NCI-H1048 (cell line): ENCODE results near the gene GPD1L.
"Not testable (repeated sequence)": the region's sequence is repeated elsewhere in the genome, so short reads cannot be mapped to it uniquely, and the experiment has no call there.

Source experiments
- DNase-seq: peaks from one replicate; lab custom pipeline; 2025; lab: John Stamatoyannopoulos, UW

GPD1L gene

DNA sequence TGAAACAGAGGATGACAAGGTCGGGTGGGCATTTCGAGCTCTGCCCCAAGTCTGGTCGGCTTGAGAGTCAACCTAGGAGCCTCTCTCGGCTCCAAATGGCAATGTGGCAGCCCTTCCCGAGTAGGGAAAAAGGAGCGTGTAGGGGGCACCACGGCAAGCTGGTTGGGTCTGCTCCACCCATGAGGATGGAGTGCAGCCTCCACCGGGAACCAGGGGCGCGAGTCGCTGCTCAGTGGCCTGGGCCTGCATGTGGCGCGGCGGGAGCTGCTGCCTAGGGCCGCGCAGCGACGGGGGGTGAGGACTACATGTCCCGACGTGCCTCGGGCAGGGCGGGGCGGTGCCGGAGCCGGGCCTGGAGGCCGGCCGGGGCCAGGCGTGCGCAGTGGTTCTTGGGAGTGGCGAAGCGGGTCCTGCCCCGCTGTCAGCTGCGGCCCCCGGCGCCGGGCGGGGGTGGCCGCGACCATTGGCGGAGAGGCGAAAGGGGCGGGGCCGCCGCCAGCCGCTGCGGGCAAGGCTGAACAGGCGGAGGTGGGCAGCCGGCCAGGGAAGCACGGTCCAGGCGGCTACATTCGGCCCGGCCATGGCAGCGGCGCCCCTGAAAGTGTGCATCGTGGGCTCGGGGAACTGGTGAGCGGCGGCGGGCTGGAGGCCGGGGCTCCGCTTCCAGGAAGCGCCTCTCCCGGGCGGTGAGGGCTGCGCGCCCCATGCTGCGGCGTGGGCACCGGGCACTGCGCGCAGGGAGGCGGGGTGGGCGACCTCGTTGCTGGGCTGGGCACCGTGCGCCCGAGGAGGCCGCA, at the start of gene GPD1L:
TSS of gene GPD1L (plus strand) at position 489 of the 797 bp plus-strand sequence. CDS start at position 581, 92 bp downstream.
- peak; percentile 90 for DNase-seq

DNA sequence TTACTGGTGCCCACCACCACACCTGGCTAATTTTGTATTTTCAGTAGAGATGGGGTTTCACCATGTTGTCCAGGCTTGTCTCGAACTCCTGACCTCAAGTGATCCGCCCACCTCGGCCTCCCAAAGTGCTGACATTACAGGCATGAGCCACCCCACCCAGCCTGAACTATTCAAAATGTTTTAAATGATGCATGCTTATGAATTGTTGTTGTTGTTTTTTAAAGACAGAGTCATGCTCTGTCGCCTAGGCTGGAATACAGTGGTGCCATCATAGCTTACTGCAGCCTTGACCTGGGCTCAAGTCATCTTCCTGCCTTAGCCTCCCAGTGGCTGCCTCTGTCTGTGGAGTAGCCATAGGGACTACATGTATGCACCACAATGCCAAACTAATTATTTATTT, 48.0 kb upstream of the GPD1L start:
- not testable (repeated sequence) for DNase-seq

DNA sequence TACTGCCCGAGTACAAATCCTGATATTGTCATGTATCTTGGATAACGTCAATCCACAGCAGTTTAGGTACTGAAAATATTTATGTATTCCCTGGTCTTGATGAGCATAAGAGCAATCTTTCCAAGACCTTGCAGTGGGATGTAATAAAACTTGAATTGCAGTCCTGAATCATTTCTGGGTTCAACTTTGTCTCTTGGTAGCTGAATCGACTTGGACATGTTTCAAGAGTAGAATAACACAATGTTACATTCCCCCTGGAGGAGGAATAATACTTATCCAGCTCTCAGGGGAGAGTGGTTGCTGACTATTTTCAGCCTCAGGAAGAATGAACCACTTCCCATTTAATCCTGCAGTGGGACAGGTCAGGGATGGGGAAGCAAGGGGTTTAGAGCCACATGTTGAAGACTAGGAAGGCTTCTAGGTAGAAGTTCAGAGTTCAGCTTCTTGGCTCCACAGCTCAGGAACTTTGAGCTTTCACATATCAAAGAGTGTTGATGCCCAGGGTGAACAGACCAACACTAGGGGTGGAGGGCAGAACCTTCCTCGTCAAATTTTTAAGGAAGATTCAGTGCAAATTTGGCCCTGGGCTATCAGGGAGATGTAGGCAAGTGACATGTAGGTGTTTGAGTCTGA, 43.4 kb upstream of the GPD1L start:
- DNase-seq = no peak

DNA sequence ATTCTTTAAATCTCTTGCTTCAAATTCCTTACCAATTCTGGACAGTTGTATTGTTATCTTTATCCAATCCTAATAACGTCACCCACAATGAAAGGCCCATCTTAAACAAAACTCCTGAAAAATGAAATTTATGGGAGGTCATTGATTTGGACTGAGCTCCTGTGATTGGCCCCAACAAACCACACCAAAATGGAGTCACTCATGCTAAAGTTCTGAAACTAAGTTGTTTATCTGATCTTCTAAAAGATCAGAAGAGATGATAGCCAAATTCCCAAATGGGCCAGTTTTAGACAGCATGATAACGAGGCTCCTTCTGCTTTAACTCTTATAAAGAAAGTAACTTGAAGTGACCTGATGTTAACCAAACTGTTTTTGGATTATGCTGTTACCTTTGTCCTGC, 39.7 kb upstream of the GPD1L start:
- no peak for DNase-seq

DNA sequence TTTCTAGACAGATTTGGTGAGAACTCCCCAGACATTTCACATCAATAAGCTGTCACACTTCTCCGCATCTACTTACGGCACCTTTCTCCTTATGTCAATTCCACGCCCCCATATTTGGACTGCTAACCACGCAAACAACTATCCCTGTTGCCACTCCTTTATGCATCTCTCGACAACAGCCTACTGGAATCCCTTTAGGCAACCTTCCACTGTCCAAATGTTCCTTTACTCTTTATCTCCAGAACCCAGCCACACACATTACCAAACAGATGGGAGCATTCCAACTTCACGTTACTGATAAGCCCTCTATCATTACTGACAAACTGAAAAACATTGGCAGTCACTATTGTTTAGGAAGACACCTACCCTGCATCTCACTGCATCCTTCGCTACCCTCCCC, 32.2 kb upstream of the GPD1L start:
- not testable (repeated sequence) for DNase-seq

DNA sequence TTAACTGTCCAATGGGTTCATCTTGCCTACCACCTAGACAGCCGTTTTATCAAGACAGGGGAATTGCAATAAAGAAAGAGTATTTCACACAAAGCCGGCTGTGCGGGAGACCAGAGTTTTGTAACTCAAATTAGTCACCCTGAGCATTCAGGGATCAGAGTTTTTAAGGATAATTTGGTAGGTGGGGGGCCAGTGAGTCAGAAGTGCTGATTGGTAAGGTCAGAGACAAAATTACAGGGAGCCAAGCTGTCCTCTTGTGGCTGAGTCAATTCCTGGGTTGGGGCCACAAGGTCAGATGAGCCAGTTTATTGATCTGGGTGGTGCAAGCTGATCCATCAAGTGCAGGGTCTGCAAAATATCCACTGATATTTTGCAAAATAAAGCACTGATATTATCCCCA, 29.9 kb upstream of the GPD1L start:
- no peak for DNase-seq

DNA sequence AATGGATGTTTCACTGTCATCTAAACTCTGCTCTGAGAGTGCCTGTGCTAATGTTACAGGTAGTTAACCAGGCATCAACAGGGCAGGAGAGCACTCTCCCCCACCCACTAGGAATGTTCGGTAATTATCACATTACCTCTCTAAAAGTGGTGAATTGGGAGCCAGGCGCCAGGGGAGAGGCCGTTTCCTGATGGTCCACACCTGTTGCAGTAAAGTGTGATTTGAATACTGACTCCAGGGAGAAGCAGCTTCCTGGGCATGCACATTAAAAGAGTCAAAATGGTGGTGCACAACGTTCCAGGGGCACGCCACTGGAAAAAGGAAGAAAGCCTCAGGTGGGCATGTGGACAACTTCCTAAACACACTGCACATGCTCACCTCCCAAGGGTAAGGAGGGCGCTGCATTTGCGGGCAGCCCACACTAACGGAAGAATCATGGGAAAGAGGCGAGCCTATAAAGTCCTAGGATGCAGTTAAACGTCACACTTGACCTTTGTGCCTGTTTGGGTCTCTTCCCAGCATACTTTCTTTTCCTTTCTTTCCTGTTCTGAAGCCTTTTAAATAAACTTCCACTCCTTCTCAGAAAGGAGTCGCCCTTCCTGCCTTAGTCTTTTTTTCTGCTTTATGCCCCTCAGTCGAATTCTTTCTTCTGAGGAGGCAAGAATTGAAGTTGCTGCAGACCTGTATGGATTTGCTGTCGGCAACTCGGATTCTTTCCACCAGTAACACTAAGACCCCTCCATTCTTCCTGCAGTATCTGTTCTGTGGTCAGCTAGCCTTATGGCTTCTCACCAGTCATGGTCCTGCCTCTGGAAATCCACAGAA, 28.9 kb upstream of the GPD1L start:
- no peak for DNase-seq

DNA sequence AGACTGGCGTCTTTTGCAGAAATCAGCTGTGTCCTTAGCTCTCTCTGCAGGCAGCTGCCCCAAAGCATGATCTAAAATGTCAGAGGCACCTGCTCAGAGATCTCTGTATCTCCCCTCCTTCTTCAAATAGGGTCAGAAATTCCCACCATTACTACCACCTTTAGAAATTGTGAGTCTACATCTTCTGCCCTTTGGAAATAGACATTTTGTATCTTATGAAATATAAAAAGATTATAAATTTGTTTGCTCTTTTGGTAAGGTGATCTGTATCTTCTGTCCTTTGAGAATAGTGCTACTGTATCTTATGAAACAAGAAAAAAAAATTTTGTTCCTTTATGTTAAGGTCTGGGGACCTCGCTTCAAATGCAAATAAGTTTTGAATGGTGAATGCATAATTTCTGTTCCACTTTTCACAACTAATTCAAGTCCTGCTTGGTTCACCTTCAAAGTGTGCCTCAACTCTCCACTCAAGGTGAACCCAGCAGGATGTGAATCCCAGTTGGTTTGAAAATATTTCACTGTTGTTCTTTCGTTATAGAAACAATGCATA, 28.3 kb upstream of the GPD1L start:
- no peak for DNase-seq

DNA sequence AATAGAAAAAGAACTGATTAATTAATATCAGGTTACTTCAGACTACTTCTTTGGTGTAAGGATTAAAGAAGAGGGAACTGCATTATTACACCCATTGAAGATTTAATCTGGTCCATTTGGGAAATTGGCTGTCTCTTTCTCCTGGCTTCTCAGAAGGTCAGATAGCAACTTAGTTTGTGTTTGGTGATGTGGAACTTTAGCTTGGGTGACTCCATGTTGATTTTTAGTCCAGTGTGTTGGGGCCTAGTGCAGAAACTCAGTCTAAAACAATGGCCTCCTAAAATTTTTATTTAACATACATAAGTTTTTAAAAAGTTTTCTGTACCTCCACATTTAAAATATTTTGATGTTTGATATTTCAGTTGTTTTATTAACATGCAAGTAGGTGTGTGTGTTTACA, 27.6 kb upstream of the GPD1L start:
- no peak for DNase-seq

DNA sequence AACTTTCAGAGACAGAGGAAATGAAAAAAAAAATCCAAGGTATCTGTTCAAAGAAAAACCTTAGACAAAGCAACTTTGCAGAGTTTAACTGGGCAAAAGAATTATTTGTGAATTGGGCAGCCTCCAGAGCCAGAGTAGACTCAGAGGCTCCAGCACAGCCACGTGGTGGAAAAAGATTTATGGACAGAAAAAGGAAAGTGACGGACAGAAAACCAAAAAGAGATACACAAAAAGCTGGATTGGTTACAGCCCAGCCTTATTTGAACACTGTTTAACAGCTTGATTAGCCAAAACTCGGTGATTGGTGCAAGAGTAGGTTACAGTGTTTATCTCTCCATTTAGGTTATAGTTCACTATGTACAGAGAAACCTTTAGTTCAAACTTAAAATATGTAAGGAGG, 23.7 kb upstream of the GPD1L start:
- no peak for DNase-seq

DNA sequence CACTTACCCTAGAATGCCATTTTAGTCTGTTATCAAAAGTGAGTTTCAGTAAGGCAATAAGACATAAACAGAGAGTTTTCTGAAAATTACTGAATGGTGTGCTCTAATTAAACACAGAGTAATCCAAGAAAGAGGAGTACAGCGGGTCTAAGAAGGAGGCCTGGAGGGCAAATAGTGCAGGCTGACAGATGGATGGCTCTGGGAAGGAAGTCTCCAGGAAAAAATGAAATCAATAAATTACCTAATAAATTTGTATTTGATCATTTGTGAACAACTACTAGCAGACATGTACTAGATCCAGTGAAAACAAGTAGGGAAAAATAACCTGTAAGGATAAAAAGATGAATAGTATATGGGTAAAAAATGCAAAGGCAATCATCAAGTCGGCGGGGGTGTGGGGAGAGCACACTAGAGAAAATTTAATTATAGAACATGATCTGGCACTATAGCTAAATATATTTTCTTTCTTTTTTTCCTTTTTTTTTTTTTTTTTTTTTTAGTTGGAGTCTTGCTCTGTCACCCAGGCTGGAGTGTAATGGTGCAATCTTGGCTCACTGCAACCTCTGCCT, 22.6 kb upstream of the GPD1L start:
- DNase-seq = no peak

DNA sequence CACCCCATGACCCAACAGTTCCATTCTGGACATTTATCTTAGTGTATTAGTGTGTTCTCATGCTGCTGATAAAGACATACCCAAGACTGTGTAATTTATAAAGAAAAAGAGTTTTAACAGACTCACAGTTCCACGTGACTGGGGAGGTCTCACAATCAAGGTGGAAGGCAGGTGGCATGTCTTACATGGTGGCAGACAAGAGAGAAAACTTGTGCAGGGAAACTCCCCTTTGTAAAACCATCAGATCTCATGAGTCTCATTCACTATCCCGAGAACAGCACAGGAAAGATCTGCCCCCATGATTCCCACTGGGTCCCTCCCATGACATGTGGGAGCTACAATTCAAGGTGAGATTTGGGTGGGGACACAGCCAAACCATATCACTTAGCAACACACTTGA, 21.6 kb upstream of the GPD1L start:
- no peak for DNase-seq

DNA sequence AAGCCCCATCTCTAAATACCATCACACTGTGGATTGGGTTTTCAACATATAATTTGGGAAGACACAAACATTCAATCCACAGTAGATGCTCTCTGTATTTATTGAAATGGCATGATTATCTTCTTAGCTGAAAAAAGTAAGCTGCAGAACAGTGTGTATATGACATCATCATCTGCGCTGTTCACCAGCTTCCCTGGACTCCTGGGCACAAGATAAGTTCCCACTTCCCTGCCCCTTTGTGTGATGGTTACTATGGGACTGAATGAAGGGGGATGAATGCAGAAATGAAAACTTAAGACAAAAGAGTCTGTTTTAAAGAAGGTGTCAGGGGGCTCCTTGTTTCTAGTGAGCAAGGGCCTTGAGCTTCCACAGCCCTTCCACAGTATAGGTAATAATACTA, 20.0 kb upstream of the GPD1L start:
- DNase-seq = no peak

DNA sequence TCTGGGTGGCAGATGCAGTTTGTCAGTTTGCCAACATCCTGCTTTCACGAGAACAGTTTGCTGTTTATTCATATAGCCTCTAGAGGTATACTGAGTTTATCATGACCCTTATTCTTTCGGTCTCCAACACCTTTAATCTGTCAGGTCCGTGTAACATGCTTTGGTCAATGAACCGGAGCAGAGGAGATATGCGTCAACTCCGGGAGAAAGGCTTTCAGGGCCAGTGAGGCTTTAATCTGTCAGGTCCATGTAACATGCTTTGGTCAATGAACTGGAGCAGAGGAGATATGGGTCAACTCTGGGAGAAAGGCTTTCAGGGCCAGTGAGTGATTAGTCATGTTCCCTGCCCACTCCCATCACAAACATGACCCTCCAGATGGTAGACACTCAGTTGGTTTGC, 16.9 kb upstream of the GPD1L start:
- no peak for DNase-seq

DNA sequence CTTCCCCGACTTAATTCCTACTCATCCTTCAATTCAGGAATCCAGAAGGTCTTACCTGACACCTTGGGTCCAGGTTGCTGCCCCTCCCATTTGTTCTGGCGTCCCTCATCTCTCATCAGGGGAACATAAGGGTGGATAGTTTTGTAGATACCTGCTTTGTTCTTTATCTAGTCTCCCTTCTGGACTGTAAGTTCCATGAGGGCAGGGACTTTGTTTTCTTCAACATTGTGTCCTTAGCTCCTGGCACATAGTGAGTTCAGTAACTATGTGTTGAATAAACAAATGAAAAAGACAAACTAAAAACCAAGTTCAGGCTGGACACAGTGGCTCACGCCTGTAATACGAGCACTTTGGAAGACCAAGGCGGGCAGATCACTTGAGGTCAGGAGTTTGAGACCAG, 13.2 kb upstream of the GPD1L start:
- DNase-seq = no peak

DNA sequence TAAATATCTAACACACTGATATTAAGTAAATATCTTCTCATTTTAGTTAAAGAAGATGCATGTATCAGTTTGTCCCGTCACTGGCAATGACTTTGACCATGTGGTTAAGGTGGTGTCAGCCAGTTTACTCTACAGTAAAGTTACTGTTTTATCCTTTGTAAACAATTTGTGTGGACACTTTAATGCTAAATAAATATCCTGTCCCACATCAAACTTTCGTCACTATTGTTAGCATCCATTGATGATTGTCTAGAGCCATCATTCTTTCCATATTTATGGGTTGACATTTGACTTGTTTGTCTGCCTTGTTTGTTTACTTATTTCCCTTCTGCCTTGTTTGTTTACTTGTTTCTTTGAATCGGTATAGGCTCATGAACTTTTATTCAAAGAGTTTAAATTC, 11.0 kb upstream of the GPD1L start:
- DNase-seq = no peak

DNA sequence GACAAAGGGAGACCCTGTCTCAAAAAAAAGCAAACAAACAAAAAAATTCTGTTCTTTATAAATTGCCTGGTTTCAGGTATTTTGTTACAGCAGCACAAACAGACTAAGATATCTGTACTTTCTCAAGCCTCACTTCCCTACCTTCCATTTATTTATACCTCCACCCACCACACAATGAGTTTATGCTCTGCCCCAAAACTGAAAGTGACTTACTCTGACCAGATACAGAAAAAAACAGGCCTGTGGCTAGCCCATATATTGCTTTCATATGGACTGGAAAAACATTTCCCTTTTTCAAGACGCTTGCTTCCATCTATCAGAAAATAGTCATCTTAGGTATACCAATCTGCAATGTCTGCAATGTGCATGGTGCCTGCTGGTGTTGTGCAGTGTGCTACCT, 8.7 kb upstream of the GPD1L start:
- no peak for DNase-seq

DNA sequence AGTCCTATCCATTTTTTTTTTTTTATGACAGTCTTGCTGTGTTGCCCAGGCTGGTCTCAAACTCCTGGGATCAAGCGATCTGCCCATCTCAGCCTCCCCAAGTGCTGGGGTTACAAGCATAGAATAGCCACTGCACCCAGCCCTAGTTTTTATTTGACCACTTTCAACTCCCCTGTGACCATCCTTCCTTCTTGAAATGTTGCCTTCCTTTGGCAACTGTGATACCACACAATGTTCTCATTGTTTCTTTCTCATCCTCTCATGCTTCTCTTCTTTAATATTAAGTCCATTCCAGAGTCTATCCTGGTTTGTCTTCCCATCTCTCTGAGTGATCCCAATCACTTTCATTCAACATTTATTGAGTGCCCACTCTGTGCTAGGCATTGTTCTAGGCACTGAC, 7.9 kb upstream of the GPD1L start:
- DNase-seq = no peak

DNA sequence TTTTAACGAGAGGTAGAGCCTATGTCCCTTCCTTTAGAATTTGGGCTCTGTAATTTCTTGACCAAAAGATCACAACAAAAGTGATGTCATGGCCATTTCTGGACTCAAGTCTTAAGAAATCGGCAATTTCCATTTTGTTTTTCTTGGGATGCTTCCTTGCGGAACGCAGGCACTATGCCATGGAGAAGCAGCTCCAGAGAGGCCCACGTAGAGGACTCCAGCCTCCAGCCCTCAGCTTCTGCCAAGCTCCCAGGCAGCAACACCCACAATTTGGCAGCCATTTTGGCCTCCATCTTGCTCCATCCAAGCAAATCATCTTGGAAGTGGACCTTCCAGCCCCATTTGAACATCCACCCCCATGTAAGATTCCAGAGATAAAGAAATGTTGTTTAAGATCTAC, 6.0 kb upstream of the GPD1L start:
- no peak for DNase-seq

DNA sequence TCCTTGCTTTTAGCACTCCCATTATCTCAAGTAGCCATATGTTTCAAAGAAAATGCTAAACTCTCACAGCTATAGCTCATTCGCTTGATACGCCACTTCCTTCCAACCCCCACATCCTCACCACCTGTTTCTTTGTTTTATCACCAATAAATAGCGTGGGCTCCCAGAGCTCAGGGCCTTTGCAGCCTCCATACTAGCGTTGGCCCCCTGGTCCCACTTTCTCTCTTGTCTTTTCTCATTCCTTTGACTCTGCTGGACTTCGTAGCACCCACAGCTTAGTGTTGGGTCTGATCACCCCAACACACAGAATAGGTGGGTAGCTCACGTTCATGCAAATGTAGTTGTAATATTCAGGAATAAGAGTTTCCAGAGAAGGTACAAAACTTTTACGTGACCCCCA, 4.1 kb upstream of the GPD1L start:
- no peak for DNase-seq

DNA sequence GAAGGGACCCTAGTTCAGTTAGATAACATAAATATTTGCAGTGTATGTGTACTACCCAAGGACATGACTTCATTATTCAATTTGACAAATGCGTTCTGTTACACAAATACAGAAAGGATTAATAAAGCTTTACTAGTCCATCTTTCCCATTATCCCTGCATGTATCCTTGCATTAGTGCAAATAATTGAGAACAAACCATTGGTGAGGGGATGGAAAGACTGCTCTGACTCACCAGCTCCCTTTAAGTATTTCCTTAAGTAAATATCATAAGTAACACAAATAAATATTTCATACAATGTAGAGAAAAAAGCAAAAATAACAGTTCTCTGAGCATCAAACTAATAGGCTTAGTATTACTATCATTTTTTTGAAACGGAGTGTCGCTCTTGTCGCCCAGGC, 1.9 kb upstream of the GPD1L start:
- no peak for DNase-seq
